ENCODE data around the gene IGFBP2. TPM values are rescaled to one million over a fixed set of nuclear protein-coding genes. Genes with fewer than 3 reads are reported as not detected.

Gene IGFBP2
- total and polyA plus RNA-seq, 2 experiments from 2014 or later, result 177 to 364 TPM

GRCh38 chr2:216685327-216685875, 52.2 kb downstream of the IGFBP2 start:
- no peak overlapping the region for H3K4me3 Mint-ChIP-seq

GRCh38 chr2:216687111-216687510, 53.9 kb downstream of the IGFBP2 start:
- Histone ChIP-seq H3K36me3 (ENCODE audit: insufficient read depth) (no peaks in the 10 kb centered on the region), H3F3A (replicated peaks; ENCODE audit: low read depth) (no peaks in the 10 kb centered on the region), H3K4me2 (no peak overlapping the region), H3K4me3 (no peak overlapping the region), H3K27ac (ENCODE audit: low read depth) (no peak overlapping the region), H3K27me3 (ENCODE audit: insufficient read depth) (peaks cover 28% of the 10 kb centered on the region), H3K4me1 (ENCODE audit: insufficient read depth) (peaks cover 35% of the 10 kb centered on the region), H2AFZ (no peak overlapping the region), H3K9me2 (ENCODE audit: insufficient read depth) (no peaks in the 10 kb centered on the region), H3K79me2 (replicated peaks; ENCODE audit: insufficient read depth) (no peaks in the 10 kb centered on the region), H4K20me1 (replicated peaks; ENCODE audit: insufficient read depth) (no peaks in the 10 kb centered on the region)
- no peak overlapping the region for H3K27ac Mint-ChIP-seq
- peaks cover 28% of the 10 kb centered on the region for H3K27me3 Mint-ChIP-seq (ENCODE audit: insufficient read depth, low read depth, poor library complexity)
- H3K4me1 Mint-ChIP-seq, result peaks cover 36% of the 10 kb centered on the region
- ATAC-seq, result no peak
- H3K9me3 Mint-ChIP-seq, result no peaks in the 10 kb centered on the region
- DNase-seq (ENCODE audit: low spot score), result no peak
- no peak overlapping the region for H3K4me3 Mint-ChIP-seq
- H3K36me3 Mint-ChIP-seq (ENCODE audit: low read depth), result no peaks in the 10 kb centered on the region
- TF ChIP-seq NANOG (IDR thresholded peaks at IDR 0.05; ENCODE audit: borderline replicate concordance), result no peak
- TF ChIP-seq CREB1 (CRISPR knock-in tag; IDR thresholded peaks at IDR 0.05; ENCODE audit: low read depth), result no peak
- no peak for TF ChIP-seq ETS1 (IDR thresholded peaks at IDR 0.05)
- TF ChIP-seq POLR2AphosphoS5 (IDR thresholded peaks at IDR 0.05; ENCODE audit: low read depth), result no peak
- TF ChIP-seq ZNF114 (CRISPR knock-in tag; IDR thresholded peaks at IDR 0.05), result no peak

More at GRCh38 chr2:216685327-216685875, 52.2 kb downstream of the IGFBP2 start:
- Mint-ChIP-seq H3K27me3 (ENCODE audit: insufficient read depth, low read depth, poor library complexity) (peaks cover 25% of the 10 kb centered on the region), H3K9me3 (no peaks in the 10 kb centered on the region), H3K36me3 (ENCODE audit: low read depth) (no peaks in the 10 kb centered on the region), H3K27ac (no peak overlapping the region), H3K4me1 (peaks cover 41% of the 10 kb centered on the region)
- Histone ChIP-seq H2AFZ (no peak overlapping the region), H3K9me2 (ENCODE audit: insufficient read depth) (no peaks in the 10 kb centered on the region), H3K27me3 (ENCODE audit: insufficient read depth) (peaks cover 18% of the 10 kb centered on the region), H3F3A (replicated peaks; ENCODE audit: low read depth) (no peaks in the 10 kb centered on the region), H3K4me1 (ENCODE audit: insufficient read depth) (peaks cover 30% of the 10 kb centered on the region), H3K4me2 (no peak overlapping the region), H3K27ac (ENCODE audit: low read depth) (no peak overlapping the region), H3K4me3 (no peak overlapping the region), H4K20me1 (replicated peaks; ENCODE audit: insufficient read depth) (no peaks in the 10 kb centered on the region), H3K36me3 (ENCODE audit: insufficient read depth) (no peaks in the 10 kb centered on the region), H3K79me2 (replicated peaks; ENCODE audit: insufficient read depth) (no peaks in the 10 kb centered on the region)
- DNase-seq (ENCODE audit: low spot score) (no peak), ATAC-seq (no peak)
- no peak for TF ChIP-seq ZNF114 (CRISPR knock-in tag; IDR thresholded peaks at IDR 0.05)
- TF ChIP-seq REST (IDR thresholded peaks at IDR 0.05; ENCODE audit: unreplicated experiment), result no peak
- TF ChIP-seq JUNB (IDR thresholded peaks at IDR 0.05; ENCODE audit: unreplicated experiment), result no peak
- no peak for TF ChIP-seq STAT1 (IDR thresholded peaks at IDR 0.05; ENCODE audit: unreplicated experiment)
- no peak for TF ChIP-seq NANOG (IDR thresholded peaks at IDR 0.05; ENCODE audit: borderline replicate concordance)
- TF ChIP-seq ZNF331 (CRISPR knock-in tag; IDR thresholded peaks at IDR 0.05; ENCODE audit: low read depth), result no peak
- TF ChIP-seq CREB1 (CRISPR knock-in tag; IDR thresholded peaks at IDR 0.05; ENCODE audit: low read depth), result no peak
